GM12865 (cell line): ENCODE data around the gene PYGO2.
"Not testable (repeated sequence)": the region's sequence is repeated elsewhere in the genome, so short reads cannot be mapped to it uniquely, and the experiment has no call there.

Source experiments
- DNase-seq: peaks from one replicate; pipeline ENCODE4 v3.0.0; 2010; ENCODE audit warnings: low read depth
- H3K4me3 ChIP-seq: 2 replicates; pipeline ENCODE4 v1.5.1; 2011; ENCODE audit warnings: mild to moderate bottlenecking, low read depth, low read length, control low read depth
- CTCF ChIP-seq: IDR thresholded peaks from 2 replicates; pipeline ENCODE4 v1.5.1; 2011; ENCODE audit warnings: low read length, control low read depth, low read depth, inconsistent platforms; ENCODE audit not compliant: insufficient read depth; ENCODE audit errors: missing control alignments

The PYGO2 gene

DNA sequence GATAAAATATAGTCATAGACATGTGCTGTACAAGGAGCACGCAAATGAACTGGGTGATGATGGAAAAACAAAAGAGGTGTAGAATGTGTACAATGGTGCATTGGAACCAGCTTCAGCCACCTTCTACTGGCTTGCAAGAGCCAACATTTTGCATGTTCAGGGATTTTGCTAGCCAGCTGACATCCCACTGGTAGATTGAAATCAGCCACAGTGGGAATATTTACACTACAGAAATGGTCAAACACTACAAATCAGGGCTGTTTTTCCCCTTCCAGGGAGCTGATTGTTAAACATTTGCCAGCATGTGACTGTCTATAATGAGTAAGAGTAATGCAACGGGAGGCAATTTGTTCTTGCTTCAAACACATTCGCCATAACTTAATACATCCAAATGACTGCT is 48.3 kb downstream of the PYGO2 start:
- DNase-seq = no peak
- no peak overlapping the region for H3K4me3 ChIP-seq
- TF ChIP-seq CTCF = no peak

DNA sequence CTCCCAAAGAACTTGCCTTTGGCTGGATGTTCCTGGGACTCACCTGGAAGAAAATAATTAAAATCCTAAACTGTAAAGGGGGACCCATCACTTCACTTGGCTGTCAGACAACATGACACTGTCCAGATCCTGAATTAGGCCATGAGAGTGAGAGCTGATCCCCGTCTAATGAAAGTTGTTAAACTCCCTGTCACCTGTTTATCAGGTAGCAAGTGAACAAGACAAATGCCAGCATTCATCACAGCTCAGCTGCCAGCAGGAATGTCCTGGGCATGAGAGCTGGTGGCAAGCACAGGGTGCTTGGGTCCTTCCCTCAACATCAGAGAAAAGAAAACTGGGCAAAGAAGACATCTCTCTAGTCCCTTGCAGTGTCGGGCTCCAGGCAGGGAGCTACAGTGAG is 48.8 kb downstream of the PYGO2 start:
- TF ChIP-seq CTCF = no peak
- no peak overlapping the region for H3K4me3 ChIP-seq
- no peak for DNase-seq

GRCh38 chr1:154911691-154912550 is 49.7 kb downstream of the PYGO2 start:
- H3K4me3 ChIP-seq = no peak overlapping the region
- no peak for DNase-seq
- TF ChIP-seq CTCF = no peak

DNA sequence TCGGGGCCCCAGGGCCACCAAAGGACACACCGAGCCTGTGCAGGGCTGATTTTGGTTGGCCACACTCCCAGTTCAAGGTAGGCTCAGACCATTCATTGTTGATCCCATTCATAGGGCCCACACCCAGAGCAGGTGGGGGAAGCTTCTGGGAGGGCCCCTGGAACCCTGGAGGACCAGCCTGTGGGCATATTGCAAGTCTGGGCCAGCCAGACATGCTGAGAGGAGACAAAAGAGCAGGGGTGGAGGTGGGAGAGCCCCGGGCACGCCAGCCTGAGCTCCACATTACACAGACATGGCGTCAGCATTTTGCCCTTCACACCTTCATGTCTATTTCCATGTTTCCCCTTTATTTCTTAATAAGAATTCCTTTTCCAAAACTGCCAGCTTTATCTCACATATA is 50.7 kb downstream of the PYGO2 start:
- no peak overlapping the region for H3K4me3 ChIP-seq
- no peak for TF ChIP-seq CTCF
- DNase-seq = no peak

- H3K4me3 ChIP-seq = no peak overlapping the region
- no peak for DNase-seq
- no peak for TF ChIP-seq CTCF
Observed at GRCh38 chr1:154908937-154909336, 52.6 kb downstream of the PYGO2 start.

GRCh38 chr1:154908129-154908528 is 53.5 kb downstream of the PYGO2 start:
- not testable (repeated sequence) for DNase-seq, H3K4me3 ChIP-seq
